ENCODE data around the gene BPI.
"Not testable (repeated sequence)": the region's sequence is repeated elsewhere in the genome, so short reads cannot be mapped to it uniquely, and the experiment has no call there.

BPI gene

GRCh38 chr20:38338849-38339520 lies 35.0 kb downstream of the BPI start:
- peak; percentile 32 for TF ChIP-seq CTCF (IDR thresholded peaks at IDR 0.05; ENCODE audit: low read depth, low read length)
- DNase-seq (ENCODE audit: low read depth in 2 of 2): peak; percentile 44 to 46
- H3K4me3 ChIP-seq (replicated peaks in 1 of 2; ENCODE audit: low read depth in 2 of 2, low read length in 2 of 2): no peak overlapping the region

DNA sequence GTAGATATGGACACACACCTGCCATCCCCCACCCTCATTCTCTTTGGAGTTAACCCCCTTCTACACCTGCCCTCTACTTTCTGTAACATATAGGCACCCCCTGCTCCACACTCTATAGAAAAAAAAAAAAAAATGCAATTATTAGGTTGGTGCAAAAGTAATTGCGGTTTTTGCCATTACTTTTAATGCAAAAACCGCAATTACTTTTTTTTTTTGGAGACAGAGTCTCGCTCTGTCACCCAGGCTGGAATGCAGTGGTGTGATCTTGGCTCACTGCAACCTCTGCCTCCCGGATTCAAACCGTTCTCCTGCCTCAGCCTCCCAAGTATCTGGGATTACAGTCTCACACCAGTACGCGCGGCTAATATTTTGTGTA lies 35.6 kb downstream of the BPI start:
- not testable (repeated sequence) for H3K4me3 ChIP-seq (replicated peaks in 1 of 2; ENCODE audit: low read depth in 2 of 2, low read length in 2 of 2); DNase-seq (ENCODE audit: low read depth in 2 of 2)

GRCh38 chr20:38339997-38340396 lies 36.0 kb downstream of the BPI start:
- no peak overlapping the region for H3K4me3 ChIP-seq (replicated peaks in 1 of 2; ENCODE audit: low read depth in 2 of 2, low read length in 2 of 2)
- DNase-seq (ENCODE audit: low read depth in 2 of 2): no peak
- no peak for TF ChIP-seq CTCF (IDR thresholded peaks at IDR 0.05; ENCODE audit: low read depth, low read length)

GRCh38 chr20:38340693-38341092 lies 36.7 kb downstream of the BPI start:
- H3K4me3 ChIP-seq (replicated peaks in 1 of 2; ENCODE audit: low read depth in 2 of 2, low read length in 2 of 2): no peak overlapping the region
- TF ChIP-seq CTCF (IDR thresholded peaks at IDR 0.05; ENCODE audit: low read depth, low read length): no peak
- no peak for DNase-seq (ENCODE audit: low read depth in 2 of 2)

DNA sequence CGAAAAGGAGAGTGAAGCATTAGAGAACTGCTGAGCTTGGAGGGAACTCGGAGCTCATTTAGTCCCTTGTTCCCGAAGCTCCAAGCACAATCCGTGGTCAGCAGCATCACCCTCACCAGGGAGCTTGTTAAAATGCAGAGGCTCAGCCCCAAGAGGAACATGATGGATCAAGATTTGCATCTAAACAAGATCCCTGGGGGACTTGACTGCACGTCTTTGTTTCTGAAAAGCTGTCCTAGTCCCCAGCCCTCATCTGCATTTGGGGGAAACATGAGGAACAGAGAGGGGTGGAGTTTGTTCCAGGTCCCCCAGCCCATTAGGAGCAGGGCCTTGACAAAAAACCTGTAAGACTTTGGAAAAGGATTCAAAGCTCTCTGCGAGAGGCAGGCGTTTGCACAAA lies 38.3 kb downstream of the BPI start:
- no peak for TF ChIP-seq CTCF (IDR thresholded peaks at IDR 0.05; ENCODE audit: low read depth, low read length)
- DNase-seq (ENCODE audit: low read depth in 2 of 2): no peak
- no peak overlapping the region for H3K4me3 ChIP-seq (replicated peaks in 1 of 2; ENCODE audit: low read depth in 2 of 2, low read length in 2 of 2)

GRCh38 chr20:38342713-38343310 lies 38.9 kb downstream of the BPI start:
- no peak overlapping the region for H3K4me3 ChIP-seq (replicated peaks in 1 of 2; ENCODE audit: low read depth in 2 of 2, low read length in 2 of 2)

More at GRCh38 chr20:38342713-38343310, 38.9 kb downstream of the BPI start:
- DNase-seq (ENCODE audit: low read depth in 2 of 2): no peak
- no peak for TF ChIP-seq CTCF (IDR thresholded peaks at IDR 0.05; ENCODE audit: low read depth, low read length)
